ENCODE data around the gene CACNA2D3. TPM values are rescaled to one million over a fixed set of nuclear protein-coding genes. Genes with fewer than 3 reads are reported as not detected.

Gene CACNA2D3
- total and polyA plus RNA-seq, 4 donors, result 0.72 to 2.4 (median 1.5) TPM

DNA sequence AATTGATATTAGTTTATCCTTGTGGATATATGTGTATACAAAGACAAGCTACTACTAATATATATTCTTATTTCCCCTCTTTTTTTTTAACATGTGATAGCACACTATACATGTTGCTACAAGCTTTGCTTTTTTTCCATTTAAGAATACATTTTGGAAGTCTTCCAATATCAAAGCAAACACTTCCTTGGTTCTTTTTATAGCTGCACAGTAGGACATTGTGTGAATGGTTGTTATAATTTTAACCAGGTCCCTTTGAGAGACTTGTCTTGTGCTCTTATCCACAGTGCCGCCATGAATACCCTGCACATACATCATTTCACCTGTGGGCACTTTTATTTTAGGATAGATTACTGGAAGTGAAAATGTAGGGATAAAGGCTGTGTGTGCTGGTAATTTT lies 88.7 kb downstream of the CACNA2D3 start:
- DNase-seq (no peak), ATAC-seq (ENCODE audit: low FRiP score) (no peak)
- no peaks in the 10 kb centered on the region for H3K4me1 ChIP-seq (ENCODE audit: control insufficient read depth in 1 of 2, insufficient read depth in 2 of 2, low read length in 2 of 2)
- H3K27ac ChIP-seq (ENCODE audit: low read depth in 1 of 2, low read length in 2 of 2), result no peak overlapping the region
- H3K4me3 ChIP-seq (ENCODE audit: low read length in 2 of 2), result no peak overlapping the region
- H3K36me3 ChIP-seq (ENCODE audit: control insufficient read depth in 1 of 2, insufficient read depth in 2 of 2, low read length in 1 of 2), result no peaks in the 10 kb centered on the region
- WGBS, 2 donors, result 0 to 1% methylated on average over 1 of the region's 1 CpG
- H3K27me3 ChIP-seq (ENCODE audit: control insufficient read depth in 1 of 2, insufficient read depth in 2 of 2, low read length in 1 of 2), result no peaks in the 10 kb centered on the region
- peaks cover 5% of the 10 kb centered on the region for H3K9me3 ChIP-seq (ENCODE audit: control insufficient read depth, low read length)
- intact Hi-C loops (cut with DNase I), result no loop called here

DNA sequence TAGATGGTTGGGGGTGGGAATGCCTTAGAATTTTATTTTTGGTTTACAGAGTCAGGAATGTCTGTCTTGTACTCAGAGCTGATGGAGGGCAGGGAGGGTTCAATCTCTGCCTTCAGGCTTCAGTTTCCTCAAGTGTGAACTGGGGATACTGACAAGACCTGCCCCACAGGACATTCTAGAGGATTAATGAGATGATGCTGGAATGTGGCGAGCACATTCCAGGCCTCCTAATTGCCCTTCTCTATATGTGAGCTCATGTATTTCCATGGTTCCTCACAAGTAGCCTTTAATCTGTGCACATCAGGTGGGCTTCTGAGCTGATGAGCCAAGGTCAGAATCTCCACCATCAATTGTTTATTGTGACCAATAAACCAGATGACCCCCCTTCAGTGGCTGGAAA lies 90.4 kb downstream of the CACNA2D3 start:
- no peak overlapping the region for H3K4me3 ChIP-seq (ENCODE audit: low read length in 2 of 2)
- no peaks in the 10 kb centered on the region for H3K4me1 ChIP-seq (ENCODE audit: control insufficient read depth in 1 of 2, insufficient read depth in 2 of 2, low read length in 2 of 2)
- H3K27me3 ChIP-seq (ENCODE audit: control insufficient read depth in 1 of 2, insufficient read depth in 2 of 2, low read length in 1 of 2), result no peaks in the 10 kb centered on the region
- no peaks in the 10 kb centered on the region for H3K36me3 ChIP-seq (ENCODE audit: control insufficient read depth in 1 of 2, insufficient read depth in 2 of 2, low read length in 1 of 2)
- 88 to 97% methylated on average over 1 of the region's 1 CpG for WGBS, 2 donors
- no peak overlapping the region for H3K27ac ChIP-seq (ENCODE audit: low read depth in 1 of 2, low read length in 2 of 2)
- no peak for ATAC-seq (ENCODE audit: low FRiP score)
- intact Hi-C loops (cut with DNase I), result no loop called here
- DNase-seq, result no peak
- peaks cover 5% of the 10 kb centered on the region for H3K9me3 ChIP-seq (ENCODE audit: control insufficient read depth, low read length)

DNA sequence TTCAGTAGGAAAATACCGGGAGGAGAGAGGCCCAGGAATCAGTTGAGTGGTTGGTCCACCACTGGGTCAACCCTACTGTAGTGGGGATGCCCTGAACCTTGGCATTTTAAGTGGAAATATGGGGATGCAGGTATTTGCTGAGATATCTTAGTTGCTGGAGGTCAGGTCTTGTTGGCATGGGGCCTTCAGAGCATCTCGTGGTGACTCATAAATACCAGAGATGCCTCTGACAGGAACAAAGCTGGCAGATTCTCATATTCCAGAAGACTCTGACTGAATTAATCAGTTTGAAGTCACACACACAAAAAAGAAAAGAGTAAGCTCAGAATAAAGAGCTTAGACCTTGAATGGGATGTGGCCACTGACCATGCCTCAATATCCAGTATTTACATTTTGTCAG lies 91.6 kb downstream of the CACNA2D3 start:
- Histone ChIP-seq H3K4me1 (ENCODE audit: control insufficient read depth in 1 of 2, insufficient read depth in 2 of 2, low read length in 2 of 2) (no peaks in the 10 kb centered on the region), H3K27ac (ENCODE audit: low read depth in 1 of 2, low read length in 2 of 2) (no peak overlapping the region), H3K27me3 (ENCODE audit: control insufficient read depth in 1 of 2, insufficient read depth in 2 of 2, low read length in 1 of 2) (no peaks in the 10 kb centered on the region), H3K9me3 (ENCODE audit: control insufficient read depth, low read length) (peaks cover 5% of the 10 kb centered on the region), H3K36me3 (ENCODE audit: control insufficient read depth in 1 of 2, insufficient read depth in 2 of 2, low read length in 1 of 2) (no peaks in the 10 kb centered on the region), H3K4me3 (ENCODE audit: low read length in 2 of 2) (no peak overlapping the region)
- intact Hi-C loops (cut with DNase I), result no loop called here
- no peak for DNase-seq
- no peak for ATAC-seq (ENCODE audit: low FRiP score)
- 68 to 81% methylated on average over 2 of the region's 2 CpGs for WGBS, 2 donors

DNA sequence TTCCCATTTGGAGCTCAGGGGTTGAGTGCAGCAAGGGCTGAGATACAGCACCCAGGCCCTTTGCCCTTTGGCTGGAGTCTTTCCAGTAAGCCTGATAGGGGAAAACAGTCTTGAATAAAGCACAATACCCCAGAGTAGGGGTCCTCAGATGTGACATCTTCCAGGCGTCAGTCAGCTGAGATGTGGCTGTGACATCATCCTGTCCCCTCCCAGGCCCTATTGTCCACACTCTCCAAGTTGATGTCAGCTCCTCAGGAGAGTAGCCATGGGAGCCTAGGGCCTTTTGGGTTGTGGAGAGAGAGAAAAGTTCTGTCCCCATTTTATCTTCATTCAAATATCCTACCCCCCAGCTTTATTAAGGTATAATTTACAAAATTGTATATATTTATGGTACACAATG lies 92.5 kb downstream of the CACNA2D3 start:
- intact Hi-C loops (cut with DNase I), result no loop called here
- Histone ChIP-seq H3K27ac (ENCODE audit: low read depth in 1 of 2, low read length in 2 of 2) (no peak overlapping the region), H3K9me3 (ENCODE audit: control insufficient read depth, low read length) (peaks cover 5% of the 10 kb centered on the region), H3K36me3 (ENCODE audit: control insufficient read depth in 1 of 2, insufficient read depth in 2 of 2, low read length in 1 of 2) (no peaks in the 10 kb centered on the region), H3K4me3 (ENCODE audit: low read length in 2 of 2) (no peak overlapping the region), H3K27me3 (ENCODE audit: control insufficient read depth in 1 of 2, insufficient read depth in 2 of 2, low read length in 1 of 2) (no peaks in the 10 kb centered on the region), H3K4me1 (ENCODE audit: control insufficient read depth in 1 of 2, insufficient read depth in 2 of 2, low read length in 2 of 2) (no peaks in the 10 kb centered on the region)
- WGBS, 2 donors, result 87 to 93% methylated on average over 1 of the region's 1 CpG
- no peak for ATAC-seq (ENCODE audit: low FRiP score)
- no peak for DNase-seq

DNA sequence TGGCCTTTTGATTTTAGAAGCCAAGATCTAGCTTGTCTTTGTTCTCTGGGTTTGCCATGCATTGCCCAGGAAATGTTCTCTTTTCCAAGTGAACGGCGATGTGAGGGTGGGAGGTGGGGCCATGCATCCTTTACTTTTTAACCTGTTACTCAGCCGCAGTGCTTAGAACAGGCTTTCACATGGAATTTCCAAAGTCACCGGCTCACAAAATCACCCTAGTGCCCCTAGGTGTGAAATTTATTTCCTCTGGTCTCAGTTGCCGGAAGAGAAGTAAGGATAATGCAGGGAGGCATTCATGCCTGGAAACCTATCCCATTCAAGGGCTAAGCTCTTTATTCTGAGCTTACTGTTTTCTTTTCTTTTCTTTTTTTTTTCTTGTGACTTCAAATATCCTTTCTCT lies 93.2 kb downstream of the CACNA2D3 start:
- Histone ChIP-seq H3K27ac (ENCODE audit: low read depth in 1 of 2, low read length in 2 of 2) (no peak overlapping the region), H3K4me1 (ENCODE audit: control insufficient read depth in 1 of 2, insufficient read depth in 2 of 2, low read length in 2 of 2) (no peaks in the 10 kb centered on the region), H3K9me3 (ENCODE audit: control insufficient read depth, low read length) (peaks cover 5% of the 10 kb centered on the region), H3K4me3 (ENCODE audit: low read length in 2 of 2) (no peak overlapping the region), H3K36me3 (ENCODE audit: control insufficient read depth in 1 of 2, insufficient read depth in 2 of 2, low read length in 1 of 2) (no peaks in the 10 kb centered on the region), H3K27me3 (ENCODE audit: control insufficient read depth in 1 of 2, insufficient read depth in 2 of 2, low read length in 1 of 2) (no peaks in the 10 kb centered on the region)
- ATAC-seq (ENCODE audit: low FRiP score), result no peak
- intact Hi-C loops (cut with DNase I), result no loop called here
- DNase-seq, result no peak
- 52 to 65% methylated on average over 5 of the region's 5 CpGs for WGBS, 2 donors

DNA sequence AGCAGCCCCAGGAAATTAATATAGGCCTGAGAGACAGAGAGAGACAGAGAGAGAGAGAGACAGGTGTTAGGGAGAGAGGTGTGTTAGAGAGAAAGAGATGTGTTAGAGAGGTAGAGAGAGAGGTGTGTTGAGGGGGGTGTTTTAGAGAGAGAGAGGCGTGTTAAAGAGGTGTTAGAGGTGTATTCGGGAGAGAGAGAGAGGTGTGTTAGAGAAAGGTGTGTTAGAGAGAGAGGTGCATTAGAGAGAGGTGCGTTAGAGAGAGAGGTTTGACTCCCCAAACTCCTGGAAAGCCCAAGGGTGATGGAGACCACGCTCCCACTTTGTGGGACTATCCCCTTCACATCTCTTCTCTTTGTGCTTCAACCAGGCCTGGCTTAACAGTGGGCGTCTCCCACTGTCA lies 95.5 kb downstream of the CACNA2D3 start:
- no peak overlapping the region for H3K27ac ChIP-seq (ENCODE audit: low read depth in 1 of 2, low read length in 2 of 2)
- no peaks in the 10 kb centered on the region for H3K27me3 ChIP-seq (ENCODE audit: control insufficient read depth in 1 of 2, insufficient read depth in 2 of 2, low read length in 1 of 2)
- no peak overlapping the region for H3K4me3 ChIP-seq (ENCODE audit: low read length in 2 of 2)
- ATAC-seq (ENCODE audit: low FRiP score) (no peak), DNase-seq (no peak)
- H3K9me3 ChIP-seq (ENCODE audit: control insufficient read depth, low read length), result peaks cover 3% of the 10 kb centered on the region
- no peaks in the 10 kb centered on the region for H3K4me1 ChIP-seq (ENCODE audit: control insufficient read depth in 1 of 2, insufficient read depth in 2 of 2, low read length in 2 of 2)
- WGBS, 2 donors, result 75 to 80% methylated on average over 5 of the region's 5 CpGs
- intact Hi-C loops (cut with DNase I), result no loop called here
- H3K36me3 ChIP-seq (ENCODE audit: control insufficient read depth in 1 of 2, insufficient read depth in 2 of 2, low read length in 1 of 2), result no peaks in the 10 kb centered on the region

DNA sequence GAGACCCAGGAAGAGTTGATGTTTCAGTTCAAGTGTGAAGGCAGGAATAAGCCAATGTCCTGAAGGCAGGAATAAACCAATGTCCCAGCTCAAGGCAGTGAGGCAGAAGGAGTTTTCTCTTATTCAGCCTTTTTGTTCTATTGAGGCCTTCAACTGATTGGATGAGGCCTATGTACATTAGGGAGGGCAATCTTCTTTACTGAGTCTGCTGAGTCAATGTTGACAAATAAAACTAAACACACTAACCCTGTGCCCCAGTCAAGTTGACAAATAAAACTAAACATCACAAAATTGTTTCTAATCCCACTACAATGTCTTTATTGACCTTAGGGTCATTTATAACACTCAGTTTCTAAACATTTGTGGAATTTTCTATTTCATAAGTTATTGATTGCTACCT lies 100.0 kb downstream of the CACNA2D3 start:
- ATAC-seq (ENCODE audit: low FRiP score) (no peak), DNase-seq (no peak)
- H3K4me3 ChIP-seq (ENCODE audit: low read length in 2 of 2), result no peak overlapping the region
- H3K27ac ChIP-seq (ENCODE audit: low read depth in 1 of 2, low read length in 2 of 2), result no peak overlapping the region
- no peaks in the 10 kb centered on the region for H3K4me1 ChIP-seq (ENCODE audit: control insufficient read depth in 1 of 2, insufficient read depth in 2 of 2, low read length in 2 of 2)
- H3K27me3 ChIP-seq (ENCODE audit: control insufficient read depth in 1 of 2, insufficient read depth in 2 of 2, low read length in 1 of 2), result no peaks in the 10 kb centered on the region
- intact Hi-C loops (cut with DNase I), result no loop called here
- no peaks in the 10 kb centered on the region for H3K9me3 ChIP-seq (ENCODE audit: control insufficient read depth, low read length)
- no peaks in the 10 kb centered on the region for H3K36me3 ChIP-seq (ENCODE audit: control insufficient read depth in 1 of 2, insufficient read depth in 2 of 2, low read length in 1 of 2)

DNA sequence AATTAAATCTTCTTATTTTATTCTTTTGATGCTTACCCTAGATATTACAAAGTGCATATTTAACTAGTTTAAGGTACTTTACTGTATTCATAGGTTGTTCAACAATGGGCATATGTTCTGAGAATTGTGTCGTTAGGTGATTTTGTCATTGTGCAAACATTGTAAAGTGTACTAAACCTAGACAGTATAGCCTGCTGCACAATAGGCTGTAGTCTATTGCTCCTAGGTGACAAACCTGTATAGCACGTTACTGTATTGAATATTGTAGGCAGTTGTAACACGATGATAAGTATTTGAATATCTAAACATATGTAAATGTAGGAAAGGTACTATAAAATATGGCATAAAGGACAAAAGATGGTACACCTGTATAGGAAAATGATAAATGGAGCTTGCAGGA lies 100.7 kb downstream of the CACNA2D3 start:
- no peaks in the 10 kb centered on the region for H3K36me3 ChIP-seq (ENCODE audit: control insufficient read depth in 1 of 2, insufficient read depth in 2 of 2, low read length in 1 of 2)
- no peak overlapping the region for H3K27ac ChIP-seq (ENCODE audit: low read depth in 1 of 2, low read length in 2 of 2)
- no peaks in the 10 kb centered on the region for H3K4me1 ChIP-seq (ENCODE audit: control insufficient read depth in 1 of 2, insufficient read depth in 2 of 2, low read length in 2 of 2)
- ATAC-seq (ENCODE audit: low FRiP score), result no peak
- H3K4me3 ChIP-seq (ENCODE audit: low read length in 2 of 2), result no peak overlapping the region
- WGBS, 2 donors, result 87 to 93% methylated on average over 3 of the region's 3 CpGs
- intact Hi-C loops (cut with DNase I), result no loop called here
- no peaks in the 10 kb centered on the region for H3K9me3 ChIP-seq (ENCODE audit: control insufficient read depth, low read length)
- no peak for DNase-seq
- H3K27me3 ChIP-seq (ENCODE audit: control insufficient read depth in 1 of 2, insufficient read depth in 2 of 2, low read length in 1 of 2), result no peaks in the 10 kb centered on the region

DNA sequence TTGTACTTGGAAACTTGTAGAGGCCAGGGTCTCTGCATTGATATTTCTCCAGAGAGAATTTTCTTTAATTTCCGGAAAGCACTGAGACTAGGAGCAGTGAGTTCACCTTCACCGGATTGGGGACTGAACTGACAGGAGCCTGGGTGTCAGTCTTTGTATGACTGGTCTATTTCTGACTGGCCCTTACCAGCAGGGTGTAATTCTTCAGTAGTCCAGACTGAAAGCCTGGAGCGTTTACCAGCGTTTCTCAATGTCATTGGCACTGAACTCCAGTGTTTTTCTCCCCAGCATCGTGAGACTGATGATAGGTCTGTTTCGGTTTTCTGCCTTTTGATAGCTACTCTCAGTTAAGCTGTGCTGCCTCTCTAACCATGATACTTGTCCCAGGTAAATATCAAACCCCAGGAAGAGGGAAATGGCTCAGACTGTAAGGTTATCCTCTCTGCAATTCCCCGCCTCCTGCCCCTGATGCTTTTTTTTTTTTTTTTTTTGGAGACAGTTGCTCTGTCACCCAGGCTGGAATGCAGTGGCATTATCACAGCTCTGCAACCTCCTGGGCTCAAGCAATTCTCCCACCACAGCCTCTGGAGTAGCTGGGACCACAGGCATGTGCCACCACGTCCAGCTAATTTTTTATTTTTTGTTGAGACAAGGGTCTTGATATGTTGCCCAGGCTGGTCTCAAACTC lies 103.6 kb downstream of the CACNA2D3 start:
- H3K4me3 ChIP-seq (ENCODE audit: low read length in 2 of 2), result no peak overlapping the region
- DNase-seq (no peak), ATAC-seq (ENCODE audit: low FRiP score) (no peak)
- no peaks in the 10 kb centered on the region for H3K27me3 ChIP-seq (ENCODE audit: control insufficient read depth in 1 of 2, insufficient read depth in 2 of 2, low read length in 1 of 2)
- H3K27ac ChIP-seq (ENCODE audit: low read depth in 1 of 2, low read length in 2 of 2), result no peak overlapping the region
- H3K36me3 ChIP-seq (ENCODE audit: control insufficient read depth in 1 of 2, insufficient read depth in 2 of 2, low read length in 1 of 2), result no peaks in the 10 kb centered on the region
- no peaks in the 10 kb centered on the region for H3K9me3 ChIP-seq (ENCODE audit: control insufficient read depth, low read length)
- H3K4me1 ChIP-seq (ENCODE audit: control insufficient read depth in 1 of 2, insufficient read depth in 2 of 2, low read length in 2 of 2), result no peaks in the 10 kb centered on the region
- 54 to 56% methylated on average over 8 of the region's 8 CpGs for WGBS, 2 donors
- intact Hi-C loops (cut with DNase I), result no loop called here
